Left kidney (tissue), 2 donors: ENCODE data around the gene TWIST2. TPM values are rescaled to one million over a fixed set of nuclear protein-coding genes. Genes with fewer than 3 reads are reported as not detected.

Experiments used
- DNase-seq: peaks from one replicate; pipeline ENCODE4 v3.0.0-alpha.2; 2013
- polyA plus RNA-seq: library from polyadenylated mRNA; unstranded; fragments of 120-200 nt; gene quantifications from one replicate; pipeline ENCODE4 v1.2.1, GENCODE V29; 2013; ENCODE audit not compliant: insufficient read length

TWIST2 gene
- polyA plus RNA-seq, 1 donor = 2.4 TPM

DNA sequence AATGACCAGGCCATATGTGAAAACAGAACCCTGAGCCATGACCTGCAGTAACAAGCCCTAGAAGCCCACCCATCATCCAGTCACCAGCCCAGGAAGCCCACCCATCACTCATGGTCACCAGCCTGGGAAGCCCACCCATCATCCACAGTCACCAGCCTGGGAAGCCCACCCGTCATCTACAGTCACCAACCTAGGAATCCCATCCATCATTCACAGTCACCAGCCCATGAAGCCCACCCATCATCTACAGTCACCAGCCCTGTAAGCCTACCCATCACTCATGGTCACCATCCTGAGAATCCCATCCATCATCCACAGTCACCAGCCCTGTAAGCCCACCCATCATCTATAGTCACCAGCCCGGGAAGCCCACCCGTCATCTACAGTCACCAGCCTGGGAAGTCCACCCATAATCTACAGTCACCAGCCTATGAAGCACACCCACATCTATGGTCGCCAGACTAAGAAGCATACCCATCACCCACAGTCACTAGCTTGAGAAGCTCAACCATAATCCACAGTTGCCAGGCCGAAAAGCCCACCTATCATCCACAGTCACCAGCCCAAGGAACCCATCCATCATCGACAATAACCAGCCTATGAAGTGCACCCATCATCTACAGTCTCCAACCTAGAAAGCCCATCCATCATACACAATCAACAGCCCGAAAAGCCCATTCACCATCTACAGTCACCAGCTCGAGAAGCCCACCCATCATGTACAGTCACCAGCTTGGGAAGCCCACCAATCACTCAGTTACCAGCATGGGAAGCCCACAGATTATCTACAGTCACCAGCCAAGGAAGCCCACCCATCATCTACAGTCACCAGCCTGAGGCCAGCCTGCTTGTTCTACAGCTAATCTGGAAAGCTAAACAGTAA, 91.9 kb downstream of the TWIST2 start:
- DNase-seq = no peak

DNA sequence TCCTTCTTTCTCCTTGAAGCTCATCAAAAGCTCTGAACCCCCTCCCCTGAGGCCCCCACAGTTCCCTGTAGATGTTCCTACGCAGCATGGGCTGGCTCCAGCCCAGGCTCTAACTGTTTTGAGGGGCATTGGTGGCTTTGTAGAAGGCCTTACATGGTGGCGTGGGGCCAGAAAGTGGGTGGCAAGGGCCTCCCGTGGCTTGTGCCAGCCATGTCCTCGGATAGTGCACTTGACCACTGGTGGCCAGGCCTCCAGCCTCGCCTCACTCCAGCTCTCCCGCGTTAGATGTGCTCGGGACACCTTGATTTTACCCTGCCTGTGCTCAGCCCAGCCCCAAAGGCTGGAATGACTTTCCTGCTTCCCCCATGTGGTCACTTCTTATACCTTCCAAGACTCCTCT, 92.9 kb downstream of the TWIST2 start:
- DNase-seq = no peak

DNA sequence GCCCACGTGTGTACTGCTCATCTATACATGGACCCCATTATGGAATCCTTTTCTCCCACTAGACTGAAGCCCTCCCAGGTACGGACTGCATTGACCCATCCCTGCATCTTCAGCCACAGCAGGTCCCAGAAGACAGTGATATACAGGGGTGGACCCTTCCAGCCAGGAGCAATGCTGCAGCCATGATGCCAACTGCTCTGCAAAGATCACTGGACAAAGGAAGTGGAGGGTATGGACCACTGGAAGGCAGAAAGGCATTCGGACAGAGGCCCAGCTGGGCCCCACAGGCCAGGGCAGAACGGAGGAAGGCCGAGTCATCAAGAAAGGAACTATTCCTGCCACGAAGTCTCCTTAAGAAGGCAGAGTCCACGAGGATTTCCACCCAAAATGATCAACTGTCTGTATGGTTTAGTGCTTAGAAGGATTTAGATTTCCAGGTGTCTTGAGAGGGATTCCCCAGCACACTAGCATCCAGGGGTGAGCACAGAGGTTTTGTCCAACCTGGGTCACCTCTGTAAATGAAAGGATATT, 93.4 kb downstream of the TWIST2 start:
- no peak for DNase-seq

DNA sequence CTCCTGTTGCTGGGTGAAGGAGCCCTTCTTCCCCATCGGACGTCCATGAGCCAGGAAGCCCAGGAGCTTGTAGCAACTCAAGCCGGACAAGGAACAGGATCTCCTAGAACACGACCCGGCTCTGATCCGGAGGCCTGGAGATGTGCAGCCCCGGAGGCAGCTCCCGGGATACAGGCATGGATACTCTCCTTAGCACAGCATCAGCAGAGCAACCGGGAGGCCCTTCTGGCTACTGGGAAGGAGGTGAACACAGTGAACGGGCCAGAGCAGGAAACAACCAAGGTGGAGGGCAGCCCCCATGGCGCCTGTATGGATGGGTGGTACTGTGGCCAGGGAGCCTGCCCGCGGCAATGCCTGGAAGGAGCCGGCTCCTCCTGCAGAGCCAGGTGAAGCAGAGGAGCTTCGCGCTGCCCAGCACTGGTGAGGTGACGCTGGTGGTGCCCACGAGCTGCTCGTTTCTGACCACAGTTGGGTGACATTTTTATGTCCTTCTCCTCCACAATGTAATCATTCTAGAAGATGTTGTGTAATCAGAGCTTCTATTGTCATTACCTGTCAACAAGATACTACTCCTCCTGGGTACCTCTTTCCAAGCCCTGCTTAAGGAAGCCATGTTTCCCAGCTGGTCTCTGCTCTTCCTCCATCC, 94.3 kb downstream of the TWIST2 start:
- DNase-seq = no peak

DNA sequence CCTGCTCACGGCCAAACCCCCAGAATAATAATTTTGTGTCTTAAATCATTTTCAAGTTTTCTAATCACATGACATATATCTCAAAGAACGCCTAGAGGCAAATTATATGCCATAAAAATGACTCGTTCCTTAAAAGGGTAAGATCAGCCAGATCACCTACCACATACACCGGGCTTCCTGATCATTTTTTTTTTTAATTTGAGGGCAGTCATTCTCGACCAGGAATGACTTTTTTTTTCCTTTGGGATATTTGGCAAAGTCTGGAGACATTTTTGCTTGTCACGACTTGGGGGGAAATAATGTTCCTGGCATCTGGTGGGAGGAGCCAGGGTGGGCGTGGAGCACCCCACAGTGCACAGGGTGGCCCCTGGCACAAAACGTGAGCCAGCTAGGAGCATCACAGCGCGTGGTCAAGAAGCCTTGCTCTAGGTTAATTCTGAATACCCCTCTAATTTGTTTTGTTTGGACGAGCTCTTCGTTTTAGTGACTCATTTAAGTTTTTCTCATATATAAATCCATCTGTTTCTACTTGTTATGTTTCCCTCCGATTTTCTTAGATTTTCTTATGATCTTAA, 94.9 kb downstream of the TWIST2 start:
- no peak for DNase-seq

DNA sequence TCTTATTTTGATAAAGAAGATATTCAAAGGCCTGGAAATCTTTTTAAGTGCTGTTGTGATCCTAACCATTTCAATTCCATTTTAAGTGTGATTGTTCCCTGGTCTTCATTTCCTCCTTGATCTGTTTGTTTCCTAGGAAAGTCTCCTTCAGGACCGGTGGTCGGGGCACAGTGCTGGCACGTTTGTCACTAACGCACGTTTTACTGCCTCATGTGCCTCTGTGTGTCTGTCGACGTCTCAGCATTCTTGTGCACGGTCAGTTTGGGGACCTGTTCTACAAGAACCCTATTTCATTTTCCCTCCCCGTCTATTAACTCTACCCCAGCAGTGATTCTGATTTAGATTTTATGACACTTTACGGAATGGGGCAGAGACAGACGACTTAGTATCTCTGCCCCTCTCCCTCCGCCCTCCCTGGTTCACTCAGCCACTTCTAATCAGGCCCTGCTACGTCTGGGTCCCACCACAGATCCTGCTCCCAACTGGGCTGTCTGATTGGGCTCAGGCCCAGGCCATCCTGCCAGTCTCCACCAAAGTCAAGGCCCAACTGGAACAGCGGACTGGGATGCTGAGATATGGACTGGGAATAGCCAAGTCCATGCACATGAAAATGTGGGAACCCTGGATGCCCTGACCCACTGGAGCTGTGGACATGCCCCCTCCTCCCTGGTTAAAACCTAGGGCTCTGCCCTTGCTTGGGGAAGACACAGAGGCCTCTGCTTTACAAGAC, 95.6 kb downstream of the TWIST2 start:
- DNase-seq = no peak

DNA sequence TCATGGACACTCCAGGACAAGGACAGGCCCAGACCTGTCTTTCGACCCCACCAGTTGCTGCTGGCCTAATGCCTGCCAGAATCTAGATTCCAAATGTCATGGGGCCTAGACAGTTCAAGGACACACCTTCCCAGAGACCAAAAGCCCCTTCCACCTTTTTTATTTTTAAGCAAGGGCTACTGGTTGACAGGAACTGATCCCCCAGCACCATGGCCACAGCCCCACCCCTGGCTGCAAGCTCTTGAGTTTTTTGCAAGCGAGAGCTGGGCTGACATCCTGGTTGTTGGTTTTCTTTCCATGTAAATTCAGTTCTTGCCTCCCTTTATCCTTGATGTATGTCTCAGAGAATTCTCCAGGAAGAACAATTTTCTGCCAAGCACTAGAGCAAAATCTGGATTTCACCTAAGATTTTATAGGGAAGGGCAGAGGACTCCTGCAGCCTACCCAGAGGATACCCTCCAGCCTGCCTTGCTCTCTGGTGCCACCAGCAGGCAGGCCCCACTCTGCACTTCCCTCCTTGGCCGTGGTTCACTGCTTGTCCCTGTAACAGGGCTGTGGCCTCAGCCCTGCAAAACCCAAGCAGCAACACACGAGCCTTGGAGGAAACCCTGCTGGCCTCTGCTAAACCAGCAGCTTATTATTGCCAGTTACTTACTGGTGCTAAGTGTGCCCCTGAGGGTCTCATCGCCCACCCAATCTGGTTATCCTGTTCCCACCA, 97.7 kb downstream of the TWIST2 start:
- DNase-seq = no peak

DNA sequence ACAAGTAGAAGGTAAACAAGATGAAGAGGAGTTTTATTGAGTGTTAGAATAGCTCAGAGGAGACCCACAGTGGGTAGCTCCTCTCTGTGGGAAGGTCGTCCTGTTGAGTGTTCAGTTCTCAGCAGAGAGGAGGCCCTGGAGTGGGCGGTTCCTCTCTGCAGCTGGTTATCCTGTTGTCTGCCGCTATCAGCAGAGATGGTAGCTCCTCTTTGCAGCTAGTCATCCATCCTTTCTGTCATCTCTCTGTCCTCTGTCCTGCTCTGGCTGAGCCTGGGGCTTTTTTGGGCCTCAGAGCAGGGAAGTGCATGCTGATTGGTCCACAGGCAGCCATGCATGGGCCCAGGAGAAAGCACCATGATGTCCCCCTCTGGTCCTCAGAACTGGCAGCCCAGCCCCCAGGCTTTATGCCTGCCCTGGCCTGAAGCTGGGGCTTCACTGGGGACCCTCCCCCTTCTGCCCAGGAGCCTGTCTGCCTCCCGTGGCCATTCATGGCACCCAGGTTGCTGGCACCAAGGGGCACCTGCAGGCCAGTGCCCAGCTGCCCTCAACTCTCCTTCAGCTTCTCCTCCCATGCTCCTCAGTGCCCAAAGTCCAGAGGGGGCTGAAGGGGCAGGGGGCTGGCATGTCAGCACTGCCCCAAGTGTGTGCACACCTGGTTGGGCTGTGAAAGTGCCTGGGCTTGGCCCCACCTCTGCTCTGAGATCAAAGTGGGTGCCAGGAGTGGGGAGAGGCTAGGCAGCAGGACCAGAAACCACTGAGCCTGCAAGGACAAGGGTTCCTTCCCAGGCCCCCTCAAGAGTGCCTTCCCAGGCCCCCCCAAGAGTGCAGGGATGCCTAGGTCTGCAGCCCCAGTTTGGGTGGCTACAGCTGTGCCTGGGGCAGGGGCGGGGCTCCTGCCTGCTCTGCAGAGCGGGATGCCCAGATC, 98.7 kb downstream of the TWIST2 start:
- no peak for DNase-seq

DNA sequence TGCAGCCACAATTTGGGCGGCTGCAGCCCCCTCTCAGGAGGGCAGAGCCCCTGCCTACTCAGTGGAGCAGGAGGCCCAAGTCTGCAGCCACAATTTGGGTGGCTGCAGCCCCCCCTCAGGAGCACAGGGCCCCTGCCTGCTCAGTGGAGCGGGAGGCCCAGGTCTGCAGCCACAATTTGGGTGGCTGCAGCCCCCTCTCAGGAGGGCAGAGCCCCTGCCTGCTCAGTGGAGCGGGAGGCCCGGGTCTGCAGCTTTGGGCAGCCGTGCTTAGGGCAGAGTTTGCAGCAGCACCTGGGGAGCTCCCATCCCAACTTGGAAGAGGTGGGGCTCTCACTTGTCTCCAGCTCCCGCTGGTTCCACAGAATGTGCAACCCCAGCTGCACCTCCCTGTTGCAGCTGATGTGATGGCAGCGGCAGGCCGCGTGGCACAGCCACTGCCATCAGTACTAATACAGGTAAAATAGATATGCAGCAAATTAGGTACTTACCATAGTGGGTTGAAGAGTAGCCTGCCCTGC, 99.4 kb downstream of the TWIST2 start:
- DNase-seq = no peak

DNA sequence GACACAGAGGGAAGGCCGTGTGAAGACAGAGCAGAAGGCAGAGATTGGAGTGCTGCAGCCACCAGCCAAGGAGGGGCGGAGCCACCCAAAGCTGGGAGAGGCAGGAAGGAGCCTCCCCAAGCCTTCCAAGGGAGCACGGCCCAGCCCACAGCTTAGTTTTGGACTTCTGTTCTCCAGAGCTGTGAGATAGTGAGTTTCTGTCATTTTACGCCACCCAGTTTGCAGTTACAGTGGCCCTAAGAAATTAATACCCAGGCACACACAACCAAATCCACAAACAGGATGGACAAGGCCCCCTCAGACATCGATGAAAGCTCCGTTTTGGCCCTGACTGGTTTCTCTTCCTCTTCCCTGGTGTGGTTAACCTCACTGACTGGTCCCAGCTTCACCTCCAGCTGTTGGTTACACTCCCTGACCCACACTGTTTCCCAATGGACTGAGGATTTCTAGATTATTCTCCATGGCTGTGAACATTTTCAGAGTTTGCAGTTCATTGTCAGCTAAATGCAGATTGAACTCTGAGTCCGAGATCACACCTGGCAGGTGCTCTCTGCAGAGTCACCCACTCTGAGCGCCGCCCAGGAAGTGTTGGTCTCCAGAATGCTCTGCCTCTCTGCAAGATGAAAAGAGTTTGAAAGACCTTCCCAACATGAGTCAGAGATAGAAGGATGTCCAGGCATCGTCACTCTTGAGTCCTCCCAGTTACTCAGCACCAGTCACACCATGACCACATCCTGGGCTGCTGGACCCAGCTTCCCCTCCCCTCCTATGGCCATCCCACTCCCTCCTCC, 100.2 kb downstream of the TWIST2 start:
- DNase-seq = no peak

DNA sequence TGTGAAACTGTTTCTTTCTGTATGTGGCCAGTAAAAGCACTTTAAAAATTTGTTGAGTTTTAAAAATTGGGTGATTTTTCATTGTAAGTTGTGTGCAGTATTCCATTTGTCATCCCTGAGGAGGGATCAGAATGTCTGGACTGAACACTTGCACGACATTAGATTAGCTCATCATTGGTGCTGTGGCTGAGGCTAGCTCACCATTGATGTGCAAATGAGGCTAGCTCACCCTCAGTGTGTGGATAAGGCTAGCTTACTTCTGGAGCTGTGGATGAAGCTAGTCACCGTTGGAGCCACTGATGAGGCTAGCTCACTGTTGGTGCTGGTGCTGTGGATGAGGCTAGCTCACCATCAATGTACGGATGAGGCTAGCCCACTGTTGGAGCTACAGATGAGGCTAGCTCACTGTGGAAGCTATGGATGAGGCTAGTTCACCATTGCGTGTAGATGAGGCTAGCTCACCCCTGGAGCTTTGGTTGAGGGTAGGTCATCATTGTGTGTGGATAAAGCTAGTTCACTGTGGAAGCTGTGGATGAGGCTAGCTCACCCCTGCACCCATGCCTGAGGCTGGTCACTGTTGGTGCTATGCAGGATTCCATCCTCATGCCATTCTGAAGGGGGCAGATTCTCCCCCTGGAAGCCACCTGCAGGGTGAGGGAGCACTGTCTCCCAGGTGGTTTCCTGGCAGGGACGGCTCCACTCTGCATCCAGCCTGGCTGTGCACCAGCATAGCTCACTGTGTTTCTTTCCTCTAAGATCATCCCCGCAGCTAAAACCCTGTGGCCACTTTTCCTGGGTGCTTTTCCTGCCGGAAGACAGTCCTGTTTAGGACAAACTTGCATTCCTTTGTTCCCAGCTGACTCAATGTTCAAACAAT, 101.1 kb downstream of the TWIST2 start:
- DNase-seq = no peak

DNA sequence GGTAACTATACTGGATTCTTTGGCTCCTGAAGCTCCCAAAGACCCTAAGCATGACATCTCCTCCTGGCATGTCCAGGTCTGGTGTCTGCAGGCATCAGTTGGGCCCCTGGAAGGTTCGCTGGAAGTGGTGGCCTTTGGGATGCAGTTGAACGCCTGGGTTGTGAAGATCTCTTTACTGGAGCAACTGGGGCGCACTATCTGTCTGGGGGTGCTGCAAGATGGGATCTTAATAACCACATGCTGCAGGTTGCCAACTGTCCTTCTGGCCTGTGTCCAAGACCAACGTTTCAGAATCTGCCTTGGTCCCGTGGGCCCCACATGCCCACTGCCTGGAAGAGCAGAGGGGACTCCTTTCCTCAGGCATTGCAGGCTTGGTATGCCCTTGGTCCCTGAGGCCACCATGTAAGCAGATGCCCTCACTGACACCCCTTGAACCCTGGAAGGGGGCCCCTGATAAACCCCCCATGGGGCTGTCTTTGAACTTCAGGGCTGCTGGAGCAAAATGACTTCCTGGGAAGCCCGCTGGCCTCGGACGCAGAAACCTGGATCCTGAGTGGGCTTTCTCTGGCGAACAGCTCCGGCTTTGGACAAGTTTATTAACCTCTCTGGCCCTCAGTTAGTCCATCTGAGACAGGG, 101.9 kb downstream of the TWIST2 start:
- no peak for DNase-seq

DNA sequence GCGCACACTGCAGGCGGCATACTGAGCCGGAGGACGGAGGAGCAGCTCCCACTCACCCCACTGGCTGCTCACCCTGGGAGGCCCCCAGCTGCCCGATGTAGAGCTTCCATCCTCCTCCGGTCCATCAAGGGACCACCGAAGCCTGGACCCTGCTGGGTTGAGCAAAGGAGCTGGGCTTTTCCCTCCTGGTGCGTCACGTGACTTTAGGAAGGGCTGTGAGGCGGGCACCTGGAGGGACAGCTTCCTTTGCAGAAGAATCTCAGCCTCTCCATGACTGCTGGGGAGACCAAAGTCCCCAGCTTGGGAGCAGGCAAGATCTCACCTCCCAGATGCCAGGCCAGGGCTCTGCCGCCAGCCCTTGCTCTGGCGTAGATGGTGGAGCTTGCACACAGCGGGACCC, 102.7 kb downstream of the TWIST2 start:
- DNase-seq = no peak

DNA sequence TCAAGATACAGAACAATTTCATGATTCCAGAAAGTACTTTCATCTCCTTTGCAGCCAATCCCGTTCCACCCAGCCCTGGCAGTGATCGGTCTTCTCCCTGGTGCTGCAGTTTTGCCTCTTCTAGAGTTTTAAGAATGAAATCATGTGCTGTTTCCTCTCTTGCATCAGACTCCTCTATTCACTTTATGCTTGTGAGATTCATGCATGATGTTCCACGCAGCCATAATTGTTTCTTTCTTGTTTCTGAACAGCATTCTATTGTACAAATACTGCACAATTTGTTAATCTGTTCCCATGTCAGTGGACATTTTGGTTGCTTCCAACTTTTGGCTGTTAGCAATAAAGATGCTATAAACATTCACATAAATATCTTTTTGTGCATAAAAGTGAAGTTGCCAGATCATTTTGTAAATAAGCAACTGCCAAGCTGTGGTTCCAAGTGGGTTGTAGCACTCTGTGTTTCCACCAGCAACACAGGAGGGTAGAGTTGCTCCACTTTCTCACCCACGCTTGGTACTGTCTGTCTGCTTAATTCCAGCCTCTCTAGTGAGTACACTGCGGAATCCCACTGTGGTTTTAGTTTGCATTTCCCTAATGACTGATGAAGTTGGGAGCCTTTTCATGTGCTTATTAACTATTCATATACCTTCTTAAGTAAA, 104.5 kb downstream of the TWIST2 start:
- no peak for DNase-seq

DNA sequence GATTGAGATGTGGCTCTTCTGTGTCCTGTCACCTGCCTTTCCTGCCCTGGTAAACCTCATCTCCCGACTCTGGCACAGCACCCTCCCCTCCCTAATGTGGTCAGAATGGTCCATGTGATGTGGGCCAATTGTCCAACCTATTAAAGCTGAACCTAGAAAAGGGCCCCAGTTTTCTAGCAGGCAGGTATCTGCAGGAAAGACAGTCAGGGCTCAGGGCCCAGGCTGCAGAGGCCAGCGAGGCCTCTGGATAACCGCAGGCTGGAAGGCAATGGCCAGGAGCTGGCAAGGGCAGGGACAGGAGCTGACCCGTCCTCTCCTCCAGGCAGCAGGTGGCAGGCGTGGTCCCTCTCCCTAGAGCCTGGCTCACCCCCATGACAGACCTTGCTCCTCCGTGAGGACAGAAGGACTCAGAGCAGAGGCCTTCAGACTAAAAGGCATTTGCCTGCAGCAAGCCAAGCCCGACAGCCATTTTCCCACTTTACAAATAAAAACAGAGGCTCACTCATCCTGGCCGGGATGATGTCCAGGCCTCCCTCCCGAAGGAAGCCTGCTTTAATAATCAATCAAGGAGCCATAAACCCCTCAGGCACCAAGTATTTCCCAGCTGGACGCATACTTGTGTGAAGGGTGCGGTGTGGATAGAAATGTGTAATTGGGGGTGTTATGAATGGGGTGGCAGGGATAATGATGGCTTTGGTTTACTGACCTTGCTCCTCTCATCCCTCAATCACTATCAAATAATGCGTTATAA, 107.1 kb downstream of the TWIST2 start:
- peak; percentile 60 for DNase-seq
